Activated B cell treated with CpG ODN at 0.5 μM for 24 hours (primary cell): Measurements from ENCODE around the gene SLC37A1. TPM values are rescaled to one million over a fixed set of nuclear protein-coding genes. Genes with fewer than 3 reads are reported as not detected.

Experiments used
- ATAC-seq: fragments of 200-7000 bp; cut with Tn5 transposase; one replicate; pipeline ENCODE4 v1.10.0; 2021; ENCODE audit warnings: low read depth, mild to moderate bottlenecking, moderate library complexity
- CTCF ChIA-PET: fragments of 350-600 bp; sonication (Branson Sonifier 250); formaldehyde crosslinking; loops from one replicate; lab custom pipeline; 2021; ENCODE audit warnings: antibody characterized with exemption; lab: Charles Lee
- POLR2A ChIA-PET: fragments of 350-600 bp; sonication (Branson Sonifier 250); formaldehyde crosslinking; loops from one replicate; lab custom pipeline; 2021; ENCODE audit warnings: antibody characterized with exemption; lab: Charles Lee
- DNase-seq: peaks from one replicate; pipeline ENCODE4 v3.0.0; 2022
- H3K27ac Mint-ChIP-seq: one replicate; pipeline ENCODE4 v1.8.0; 2020; ENCODE audit warnings: mixed read lengths
- H3K27me3 Mint-ChIP-seq: one replicate; pipeline ENCODE4 v1.8.0; 2021; ENCODE audit warnings: mixed read lengths
- H3K36me3 Mint-ChIP-seq: one replicate; pipeline ENCODE4 v1.8.0; 2021; ENCODE audit warnings: low read depth, mixed read lengths
- H3K4me1 Mint-ChIP-seq: one replicate; pipeline ENCODE4 v1.8.0; 2021; ENCODE audit warnings: mixed read lengths
- H3K4me3 Mint-ChIP-seq: one replicate; pipeline ENCODE4 v1.8.0; 2020; ENCODE audit warnings: mild to moderate bottlenecking, mixed read lengths
- H3K9me3 Mint-ChIP-seq: one replicate; pipeline ENCODE4 v1.8.0; 2020; ENCODE audit warnings: mixed read lengths
- CTCF ChIP-seq: fragments of 200-600 bp; IDR thresholded peaks from one replicate; pipeline ENCODE4 v1.8.0; 2022; ENCODE audit warnings: antibody characterized with exemption, mild to moderate bottlenecking
- intact Hi-C: fragments of 100-400 bp; cut with micrococcal nuclease; formaldehyde crosslinking; loops from one replicate; pipeline ENCODE4 v1.15.1; 2024
- total RNA-seq: library from RNA; stranded (reverse); gene quantifications from 2 replicates; pipeline ENCODE4 v1.2.3, GENCODE V29; 2022

SLC37A1 gene
- total RNA-seq, 1 donor from 2014 or later = 47.9 TPM

- intact Hi-C loops = no loop called here
- H3K4me1 Mint-ChIP-seq = no peaks in the 10 kb centered on the region
- CTCF ChIA-PET = no interaction called here
- H3K36me3 Mint-ChIP-seq = peaks cover 11% of the 10 kb centered on the region
- H3K27ac Mint-ChIP-seq = no peak overlapping the region
- H3K27me3 Mint-ChIP-seq = no peaks in the 10 kb centered on the region
- no peaks in the 10 kb centered on the region for H3K9me3 Mint-ChIP-seq
- POLR2A ChIA-PET = no interaction called here
- no peak overlapping the region for H3K4me3 Mint-ChIP-seq
- no peak for ATAC-seq
- DNase-seq = no peak
- no peak for TF ChIP-seq CTCF
Measured at GRCh38 chr21:42584296-42584641, 70.6 kb downstream of the SLC37A1 start.

GRCh38 chr21:42585881-42586280 lies 72.2 kb downstream of the SLC37A1 start:
- TF ChIP-seq CTCF = no peak
- Mint-ChIP-seq H3K4me1 (peaks cover 5% of the 10 kb centered on the region), H3K9me3 (no peaks in the 10 kb centered on the region), H3K36me3 (peaks cover 3% of the 10 kb centered on the region), H3K4me3 (no peak overlapping the region), H3K27me3 (no peaks in the 10 kb centered on the region), H3K27ac (no peak overlapping the region)
- POLR2A ChIA-PET = no interaction called here
- no peak for DNase-seq
- intact Hi-C loops = no loop called here
- CTCF ChIA-PET = no interaction called here
- ATAC-seq = no peak

GRCh38 chr21:42586406-42586805 lies 72.8 kb downstream of the SLC37A1 start:
- intact Hi-C loops = no loop called here
- ChIA-PET POLR2A (no interaction called here), CTCF (no interaction called here)
- H3K27ac Mint-ChIP-seq = no peak overlapping the region
- H3K36me3 Mint-ChIP-seq = peaks cover 1% of the 10 kb centered on the region
- no peaks in the 10 kb centered on the region for H3K27me3 Mint-ChIP-seq
- peaks cover 10% of the 10 kb centered on the region for H3K4me1 Mint-ChIP-seq
- H3K4me3 Mint-ChIP-seq = no peak overlapping the region
- ATAC-seq (no peak), DNase-seq (no peak)
- no peak for TF ChIP-seq CTCF
- H3K9me3 Mint-ChIP-seq = no peaks in the 10 kb centered on the region

GRCh38 chr21:42587036-42587435 lies 73.4 kb downstream of the SLC37A1 start:
- CTCF ChIA-PET = no interaction called here

More at GRCh38 chr21:42587036-42587435, 73.4 kb downstream of the SLC37A1 start:
- Mint-ChIP-seq H3K36me3 (no peaks in the 10 kb centered on the region), H3K27me3 (no peaks in the 10 kb centered on the region), H3K27ac (no peak overlapping the region), H3K9me3 (no peaks in the 10 kb centered on the region), H3K4me3 (no peak overlapping the region), H3K4me1 (peaks cover 11% of the 10 kb centered on the region)
- TF ChIP-seq CTCF = no peak
- POLR2A ChIA-PET = no interaction called here
- intact Hi-C loops = no loop called here
- DNase-seq = no peak
- ATAC-seq = no peak
